ENCODE data around the gene UTS2R. TPM values are rescaled to one million over a fixed set of nuclear protein-coding genes. Genes with fewer than 3 reads are reported as not detected.
A peak's percentile ranks its signal among the peaks of the same experiment; 100 is the strongest.

The UTS2R gene
- polyA plus RNA-seq, 1 of the 3 experiments (the other 2 are of a cell fraction) = not detected

GRCh38 chr17:82418001-82418986 lies 46.7 kb downstream of the UTS2R start, which contains the start of the genes HEXD and OGFOD3 (continued):
- TF ChIP-seq EZH2phosphoT487 (IDR thresholded peaks at IDR 0.05; ENCODE audit: borderline replicate concordance, low read depth) (no peak), PBX3 (IDR thresholded peaks at IDR 0.05) (no peak), EP300 (IDR thresholded peaks at IDR 0.05; ENCODE audit: borderline replicate concordance in 1 of 2, low read depth in 1 of 2, low read length in 1 of 2) (no peak; a peak in 1 of 4 replicates), TCF12 (IDR thresholded peaks at IDR 0.05) (no peak), ELF1 (IDR thresholded peaks at IDR 0.05) (no peak), MXI1 (IDR thresholded peaks at IDR 0.05; ENCODE audit: low read depth, low read length) (peak; percentile 62; the same call in 1 of the 2 replicates), RFX5 (IDR thresholded peaks at IDR 0.05; ENCODE audit: low read length) (no peak), IRF3 (IDR thresholded peaks at IDR 0.05; ENCODE audit: low read depth, low read length) (no peak), FOSL2 (IDR thresholded peaks at IDR 0.05; ENCODE audit: borderline replicate concordance, low read depth) (no peak), ZBTB33 (IDR thresholded peaks at IDR 0.05; ENCODE audit: borderline replicate concordance, low read depth) (no peak), FOXM1 (IDR thresholded peaks at IDR 0.05; ENCODE audit: low read depth) (no peak), MAX (IDR thresholded peaks at IDR 0.05; ENCODE audit: low read depth) (peak; percentile 60), MEF2A (IDR thresholded peaks at IDR 0.05; ENCODE audit: borderline replicate concordance, low read depth) (no peak), CTCF (IDR thresholded peaks at IDR 0.05) (no peak), USF1 (IDR thresholded peaks at IDR 0.05; ENCODE audit: borderline replicate concordance, low read depth) (no peak), NFIC (IDR thresholded peaks at IDR 0.05; ENCODE audit: borderline replicate concordance) (no peak), POLR2AphosphoS5 (IDR thresholded peaks at IDR 0.05; ENCODE audit: low read depth, low read length) (peak; percentile 79)
